ENCODE results near the gene ANP32D.
"Not testable (repeated sequence)": the region's sequence is repeated elsewhere in the genome, so short reads cannot be mapped to it uniquely, and the experiment has no call there.

ANP32D gene

DNA sequence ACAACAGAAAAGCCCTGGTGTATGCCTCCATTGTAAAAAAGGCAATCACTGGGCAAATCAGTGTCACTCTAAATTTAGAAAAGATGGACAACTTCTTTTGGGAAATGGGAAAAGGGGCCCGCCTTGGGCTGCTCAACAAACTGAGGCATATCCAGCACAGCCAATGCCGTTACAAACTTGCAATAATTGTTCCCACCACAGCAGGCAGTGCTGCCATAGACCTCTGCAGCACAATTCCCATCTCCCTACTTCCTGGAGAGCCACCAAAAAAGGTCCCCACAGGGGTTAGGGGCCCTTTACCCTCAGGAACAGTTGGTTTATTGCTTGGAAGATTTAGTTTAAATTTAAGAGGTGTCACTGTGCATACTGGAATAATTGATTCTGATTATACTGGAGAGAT is 36.6 kb downstream of the ANP32D start:
- no peak for DNase-seq

- no peak for DNase-seq
Observed at GRCh38 chr12:48510111-48510510, 37.8 kb downstream of the ANP32D start.

DNA sequence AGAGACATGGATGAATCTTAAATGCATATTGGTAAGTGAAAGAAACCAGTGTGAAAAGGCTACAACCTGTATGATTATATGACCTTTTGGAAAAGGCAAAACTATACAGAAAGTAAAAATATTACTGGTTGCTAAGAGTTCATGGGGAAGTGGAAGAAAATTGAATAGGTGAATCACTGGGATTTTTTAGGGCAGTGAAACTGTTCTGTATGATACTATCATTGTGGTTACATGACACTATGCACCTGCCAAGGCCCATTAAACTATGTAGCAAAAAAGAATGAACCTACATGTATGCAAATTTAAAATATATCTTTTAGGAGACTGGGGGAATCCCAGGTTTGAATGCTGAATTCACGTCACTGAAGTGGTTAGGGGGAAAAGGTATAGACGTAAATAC is 40.5 kb downstream of the ANP32D start:
- DNase-seq: no peak

DNA sequence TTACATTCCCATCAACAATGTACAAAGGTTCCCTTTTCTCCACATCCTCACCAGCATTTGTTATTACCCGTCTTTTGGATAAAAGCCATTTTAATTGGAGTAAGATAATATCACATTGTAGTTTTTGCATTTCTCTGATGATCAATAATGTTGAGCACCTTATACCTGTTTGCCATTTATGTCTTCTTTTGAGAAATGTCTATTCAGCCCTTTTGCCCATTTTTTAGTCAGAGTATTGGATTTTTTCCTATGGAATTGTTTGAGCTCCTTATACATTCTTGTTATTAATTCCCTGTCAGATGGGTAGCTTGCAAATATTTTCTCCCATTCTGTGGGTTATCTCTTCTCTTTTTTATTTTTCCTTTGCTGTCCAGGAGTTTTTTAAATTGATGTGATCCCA is 42.4 kb downstream of the ANP32D start:
- DNase-seq: no peak

DNA sequence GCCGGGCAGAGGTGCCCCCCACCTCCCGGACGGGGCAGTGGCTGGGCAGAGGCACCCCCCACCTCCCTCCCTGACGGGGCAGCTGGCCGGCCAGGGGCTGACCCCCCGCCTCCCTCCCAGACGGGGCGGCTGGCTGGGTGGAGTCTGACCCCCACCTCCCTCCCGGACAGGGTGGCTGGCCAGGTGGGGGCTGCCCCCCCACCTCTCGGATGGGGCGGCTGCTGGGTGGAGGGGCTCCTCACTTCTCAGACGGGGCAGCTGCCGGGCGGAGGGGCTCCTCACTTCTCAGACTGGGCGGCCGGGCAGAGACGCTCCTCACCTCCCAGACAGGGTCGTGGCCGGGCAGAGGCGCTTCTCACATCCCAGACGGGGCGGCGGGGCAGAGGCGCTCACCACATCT is 48.0 kb downstream of the ANP32D start:
- not testable (repeated sequence) for DNase-seq

Measured in NCI-H2227 treated with DMSO at 0.1 percent for 48 hours (cell line).